Natural killer cell treated with Interleukin-12 subunit alpha and Interleukin-12 subunit beta and Interleukin-15 and Interleukin-18, amount 100 ng/mL, for 72 hours (primary cell): Measurements from ENCODE around the gene POU5F1. TPM values are rescaled to one million over a fixed set of nuclear protein-coding genes. Genes with fewer than 3 reads are reported as not detected.
"Not testable (repeated sequence)": the region's sequence is repeated elsewhere in the genome, so short reads cannot be mapped to it uniquely, and the experiment has no call there.

Experiments used
- ATAC-seq, 2 donors: fragments of 150-1000 bp; cut with Tn5 transposase in 1 of 2; sonication (Bioruptor Pico), chemical (Tn5 transposase) in 1 of 2; 2 replicates each; pipeline ENCODE4 v1.10.0; 2021
- DNase-seq: peaks from one replicate; pipeline ENCODE4 v3.0.0; 2022; ENCODE audit warnings: low spot score
- H3K27ac Mint-ChIP-seq, 2 donors: 1 replicate in 1 of 2; 2 replicates in 1 of 2; pipeline ENCODE4 v1.8.0; 2022; ENCODE audit warnings: mixed read lengths in 2 of 2, mild to moderate bottlenecking in 1 of 2, moderate library complexity in 1 of 2
- H3K27me3 Mint-ChIP-seq, 2 donors: 1 replicate in 1 of 2; 2 replicates in 1 of 2; pipeline ENCODE4 v1.8.0; 2022; ENCODE audit warnings: mixed read lengths in 2 of 2
- H3K36me3 Mint-ChIP-seq: one replicate; pipeline ENCODE4 v1.8.0; 2022; ENCODE audit warnings: mixed read lengths
- H3K4me1 Mint-ChIP-seq, 2 donors: 1 replicate in 1 of 2; 2 replicates in 1 of 2; pipeline ENCODE4 v1.8.0; 2022; ENCODE audit warnings: low read depth in 2 of 2, mixed read lengths in 2 of 2, mild to moderate bottlenecking in 1 of 2
- H3K4me3 Mint-ChIP-seq: one replicate; pipeline ENCODE4 v1.8.0; 2022; ENCODE audit warnings: mixed read lengths
- H3K9me3 Mint-ChIP-seq: 2 replicates; pipeline ENCODE4 v1.8.0; 2022; ENCODE audit warnings: mixed read lengths
- total RNA-seq, 2 donors: library from RNA; stranded (reverse); gene quantifications; one replicate each; pipeline ENCODE4 v1.2.3, GENCODE V29; 2022

Gene POU5F1
- total RNA-seq: under 1 TPM in 1 of 2 donors, not detected in 1; 0.21 TPM

GRCh38 chr6:31170600-31170881, at the start of gene POU5F1:
TSS of gene POU5F1 (minus strand) at chr6:31170682. CDS start at chr6:31170620, 62 bp downstream.
- DNase-seq: no peak
- no peaks in the 10 kb centered on the region for H3K27me3 Mint-ChIP-seq
- H3K36me3 Mint-ChIP-seq: no peaks in the 10 kb centered on the region
- H3K4me3 Mint-ChIP-seq: no peak within 1 kb of the TSS
- ATAC-seq: no peak
- H3K9me3 Mint-ChIP-seq: no peaks in the 10 kb centered on the region
- no peaks in the 10 kb centered on the region for H3K4me1 Mint-ChIP-seq
- no peak within 1 kb of the TSS for H3K27ac Mint-ChIP-seq

- Mint-ChIP-seq H3K4me3 (no peak overlapping the region), H3K9me3 (peaks cover 5% of the 10 kb centered on the region), H3K36me3 (no peaks in the 10 kb centered on the region), H3K4me1 (peaks cover 2 to 7% of the 10 kb centered on the region in 2 donors), H3K27ac (peak overlapping the region; percentile 16 to 30), H3K27me3 (peaks cover 11% of the 10 kb centered on the region in 2 donors)
- ATAC-seq (no peak), DNase-seq (no peak)
These were observed 45.9 kb upstream of the POU5F1 start for GRCh38 chr6:31216208-31216898.

GRCh38 chr6:31215216-31215615, 44.7 kb upstream of the POU5F1 start:
- H3K36me3 Mint-ChIP-seq, H3K27ac Mint-ChIP-seq, DNase-seq, H3K4me3 Mint-ChIP-seq, H3K9me3 Mint-ChIP-seq, H3K4me1 Mint-ChIP-seq, ATAC-seq: not testable (repeated sequence)
- peaks cover 11 to 12% of the 10 kb centered on the region in 2 donors for H3K27me3 Mint-ChIP-seq

- peaks cover 11 to 12% of the 10 kb centered on the region in 2 donors for H3K27me3 Mint-ChIP-seq
- no peak overlapping the region for H3K27ac Mint-ChIP-seq
- no peaks in the 10 kb centered on the region for H3K36me3 Mint-ChIP-seq
- DNase-seq (no peak), ATAC-seq (no peak)
- H3K4me3 Mint-ChIP-seq: no peak overlapping the region
- H3K9me3 Mint-ChIP-seq: peaks cover 5% of the 10 kb centered on the region
- peaks cover 2 to 7% of the 10 kb centered on the region in 2 donors for H3K4me1 Mint-ChIP-seq
These were observed 44.0 kb upstream of the POU5F1 start for GRCh38 chr6:31214516-31214915.

- no peaks in the 10 kb centered on the region for H3K36me3 Mint-ChIP-seq
- H3K4me3 Mint-ChIP-seq: no peak overlapping the region
- no peak overlapping the region for H3K27ac Mint-ChIP-seq
- no peaks in the 10 kb centered on the region for H3K9me3 Mint-ChIP-seq
- no peak for ATAC-seq
- peaks cover 0 to 4% of the 10 kb centered on the region in 2 donors for H3K27me3 Mint-ChIP-seq
- H3K4me1 Mint-ChIP-seq: peaks cover under 1 to 8% of the 10 kb centered on the region in 2 donors
- DNase-seq: no peak
These were observed 40.5 kb upstream of the POU5F1 start for GRCh38 chr6:31210741-31211532.

- H3K9me3 Mint-ChIP-seq: no peaks in the 10 kb centered on the region
- no peak overlapping the region for H3K27ac Mint-ChIP-seq
- H3K36me3 Mint-ChIP-seq: no peaks in the 10 kb centered on the region
- no peak overlapping the region for H3K4me3 Mint-ChIP-seq
- DNase-seq (no peak), ATAC-seq (no peak)
- peaks cover 0 to 4% of the 10 kb centered on the region in 2 donors for H3K27me3 Mint-ChIP-seq
- H3K4me1 Mint-ChIP-seq: peaks cover 5 to 12% of the 10 kb centered on the region in 2 donors
These were observed 39.6 kb upstream of the POU5F1 start for GRCh38 chr6:31210123-31210522.

GRCh38 chr6:31209137-31209536, 38.7 kb upstream of the POU5F1 start:
- Mint-ChIP-seq H3K4me3 (no peak overlapping the region), H3K36me3 (no peaks in the 10 kb centered on the region), H3K4me1 (peaks cover 10 to 20% of the 10 kb centered on the region in 2 donors), H3K27me3 (peaks cover 0 to 4% of the 10 kb centered on the region in 2 donors), H3K9me3 (no peaks in the 10 kb centered on the region), H3K27ac (no peak overlapping the region)
- DNase-seq (no peak), ATAC-seq (no peak)

GRCh38 chr6:31208506-31208905, 38.0 kb upstream of the POU5F1 start:
- DNase-seq (no peak), ATAC-seq (no peak)
- Mint-ChIP-seq H3K9me3 (no peaks in the 10 kb centered on the region), H3K27me3 (peaks cover 0 to 4% of the 10 kb centered on the region in 2 donors), H3K4me1 (peaks cover 17 to 26% of the 10 kb centered on the region in 2 donors), H3K27ac (no peak overlapping the region), H3K36me3 (no peaks in the 10 kb centered on the region), H3K4me3 (no peak overlapping the region)

- no peaks in the 10 kb centered on the region for H3K9me3 Mint-ChIP-seq
- H3K36me3 Mint-ChIP-seq: no peaks in the 10 kb centered on the region
- H3K27ac Mint-ChIP-seq: peak overlapping the region; percentile 64 to 83
- no peak for DNase-seq
- H3K4me3 Mint-ChIP-seq: peak overlapping the region; percentile 68
- H3K27me3 Mint-ChIP-seq: no peaks in the 10 kb centered on the region
- peaks cover 35 to 48% of the 10 kb centered on the region in 2 donors for H3K4me1 Mint-ChIP-seq
- no peak for ATAC-seq
These were observed 35.2 kb upstream of the POU5F1 start for GRCh38 chr6:31205638-31206037.

- no peaks in the 10 kb centered on the region for H3K9me3 Mint-ChIP-seq
- H3K27ac Mint-ChIP-seq: peak overlapping the region; percentile 97 to 99
- peaks cover 38 to 53% of the 10 kb centered on the region in 2 donors for H3K4me1 Mint-ChIP-seq
- H3K36me3 Mint-ChIP-seq: no peaks in the 10 kb centered on the region
- H3K27me3 Mint-ChIP-seq: no peaks in the 10 kb centered on the region
- ATAC-seq: no peak
- DNase-seq: no peak
- H3K4me3 Mint-ChIP-seq: peak overlapping the region; percentile 86
These were observed 34.3 kb upstream of the POU5F1 start for GRCh38 chr6:31204751-31205145.

- Mint-ChIP-seq H3K27ac (peak overlapping the region; percentile 97 to 99), H3K4me3 (peak overlapping the region; percentile 86), H3K36me3 (no peaks in the 10 kb centered on the region), H3K9me3 (no peaks in the 10 kb centered on the region), H3K27me3 (no peaks in the 10 kb centered on the region), H3K4me1 (peaks cover 42 to 59% of the 10 kb centered on the region in 2 donors)
- DNase-seq (peak; percentile 67), ATAC-seq (peak; percentile 78 to 87)
These were observed 33.0 kb upstream of the POU5F1 start for GRCh38 chr6:31203345-31203979.

GRCh38 chr6:31202259-31203166, 32.0 kb upstream of the POU5F1 start:
- peak overlapping the region; percentile 97 to 99 for H3K27ac Mint-ChIP-seq
- no peaks in the 10 kb centered on the region for H3K36me3 Mint-ChIP-seq
- no peaks in the 10 kb centered on the region for H3K9me3 Mint-ChIP-seq
- no peaks in the 10 kb centered on the region for H3K27me3 Mint-ChIP-seq
- H3K4me3 Mint-ChIP-seq: peak overlapping the region; percentile 86
- H3K4me1 Mint-ChIP-seq: peaks cover 48 to 60% of the 10 kb centered on the region in 2 donors
- DNase-seq (no peak), ATAC-seq (no peak)

- not testable (repeated sequence) for H3K36me3 Mint-ChIP-seq, H3K9me3 Mint-ChIP-seq, ATAC-seq, H3K27me3 Mint-ChIP-seq, DNase-seq
- Mint-ChIP-seq H3K4me3 (peak overlapping the region; percentile 80), H3K4me1 (peaks cover 53 to 55% of the 10 kb centered on the region in 2 donors), H3K27ac (peak overlapping the region; percentile 54 to 59)
These were observed 28.6 kb upstream of the POU5F1 start for GRCh38 chr6:31199105-31199452.
